NK-92 treated with Interleukin-12 subunit alpha and Interleukin-12 subunit beta, amount 100 ng/mL, for 24 hours (cell line): Measurements from ENCODE around the gene AP5S1.
"Not testable (repeated sequence)": the region's sequence is repeated elsewhere in the genome, so short reads cannot be mapped to it uniquely, and the experiment has no call there.

Experiments
- DNase-seq: peaks from one replicate; lab custom pipeline; 2025; lab: John Stamatoyannopoulos, UW

Gene AP5S1, protein sequence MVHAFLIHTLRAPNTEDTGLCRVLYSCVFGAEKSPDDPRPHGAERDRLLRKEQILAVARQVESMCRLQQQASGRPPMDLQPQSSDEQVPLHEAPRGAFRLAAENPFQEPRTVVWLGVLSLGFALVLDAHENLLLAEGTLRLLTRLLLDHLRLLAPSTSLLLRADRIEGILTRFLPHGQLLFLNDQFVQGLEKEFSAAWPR

DNA sequence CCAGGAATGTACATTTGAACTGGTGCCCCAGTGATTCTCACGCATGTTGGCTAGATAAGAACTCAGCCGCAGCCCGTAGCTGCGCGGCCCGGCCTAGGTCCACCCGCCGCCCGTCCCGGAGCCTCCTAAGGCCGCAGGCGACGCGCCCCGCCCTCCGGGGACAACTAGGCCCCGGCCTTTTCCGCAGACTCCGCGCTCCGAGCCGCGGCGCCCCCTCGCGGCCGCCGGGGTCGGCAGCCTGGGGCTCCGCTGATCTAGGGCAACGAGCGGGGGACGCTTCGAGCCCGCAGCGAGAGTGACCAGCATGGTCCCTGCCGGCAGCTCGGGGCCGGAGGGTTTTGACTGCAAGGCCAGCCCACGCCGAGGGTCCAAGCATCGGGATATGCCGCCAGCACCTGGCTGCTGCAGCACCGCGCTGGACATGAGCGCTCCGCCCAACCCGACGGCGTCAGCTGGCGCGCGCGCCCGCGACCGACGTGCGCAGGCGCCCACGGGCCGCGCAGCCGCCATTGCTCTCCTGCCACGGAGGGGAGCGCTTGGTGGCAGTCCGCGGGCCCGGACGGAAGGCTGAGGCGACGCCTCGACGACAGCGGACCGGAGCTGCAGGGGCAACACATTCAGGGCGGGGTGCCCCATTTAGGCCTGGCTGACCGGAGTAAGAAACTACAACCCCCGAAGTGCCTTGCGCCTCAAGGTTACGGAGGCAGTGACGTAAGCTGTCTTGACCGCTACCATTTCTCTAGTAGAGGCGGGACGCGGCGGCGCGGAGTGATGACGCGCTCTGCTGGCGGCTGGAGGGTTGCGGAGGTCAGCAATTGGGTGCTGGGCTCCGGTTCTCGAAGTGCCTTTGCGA, at the start of gene AP5S1:
TSS of gene AP5S1 (plus strand) at position 500 of the 853 bp plus-strand sequence. CDS start 1,571 bp downstream, outside the sequence.
- DNase-seq: peak; percentile 94

DNA sequence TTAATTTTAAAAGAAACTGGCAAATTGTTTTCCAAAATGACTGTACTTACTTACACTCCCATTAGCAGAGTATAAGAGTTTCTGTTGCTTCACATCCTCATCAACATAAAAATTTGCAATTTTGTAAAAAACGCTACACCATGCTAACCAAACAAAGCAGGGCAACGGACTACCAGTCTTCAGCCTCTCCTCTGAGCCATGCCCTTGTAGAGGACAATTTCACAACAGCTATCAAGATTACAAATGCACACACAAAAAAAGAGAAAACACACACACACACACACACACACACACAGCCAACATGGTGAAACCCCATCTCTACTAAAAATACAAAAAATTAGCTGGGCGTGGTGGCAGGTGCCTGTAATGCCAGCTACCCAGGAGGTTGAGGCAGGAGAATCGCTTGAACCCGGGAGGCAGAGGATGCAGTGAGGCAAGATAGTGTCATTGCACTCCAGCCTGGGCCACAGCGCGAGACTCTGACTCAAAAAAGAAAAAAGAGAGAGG, 48.7 kb upstream of the AP5S1 start:
- DNase-seq: no peak

DNA sequence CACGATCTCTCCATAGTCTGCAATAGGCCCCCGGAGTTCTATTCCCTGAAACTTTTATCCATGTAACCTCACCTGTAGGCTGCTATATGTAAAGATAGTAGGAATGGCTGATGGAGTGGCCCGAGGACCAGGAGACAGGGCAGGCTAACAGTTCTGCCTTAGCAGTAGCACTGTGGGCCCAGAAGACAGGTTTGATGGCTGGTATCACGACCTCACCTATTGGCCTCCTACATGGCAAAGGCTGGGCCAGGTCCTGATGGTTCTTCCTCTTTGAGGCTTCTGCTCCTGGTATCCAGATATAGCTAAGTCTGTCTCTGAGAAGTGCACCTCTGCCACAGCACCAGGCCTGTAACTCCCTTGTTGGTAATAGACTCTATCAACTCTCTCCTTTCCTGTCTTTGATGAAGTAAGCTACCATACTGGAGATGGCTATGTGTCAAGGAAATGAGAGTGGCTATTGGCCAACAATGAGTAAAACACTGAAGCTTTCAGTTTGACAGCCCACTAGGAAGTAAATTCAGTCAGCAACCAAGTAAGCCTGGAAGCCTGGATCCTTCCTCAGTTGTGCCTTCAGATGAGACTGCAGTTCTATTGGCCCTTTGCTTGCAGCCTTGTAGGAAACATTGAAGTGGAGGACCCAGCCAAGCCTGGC, 44.8 kb upstream of the AP5S1 start:
- no peak for DNase-seq

DNA sequence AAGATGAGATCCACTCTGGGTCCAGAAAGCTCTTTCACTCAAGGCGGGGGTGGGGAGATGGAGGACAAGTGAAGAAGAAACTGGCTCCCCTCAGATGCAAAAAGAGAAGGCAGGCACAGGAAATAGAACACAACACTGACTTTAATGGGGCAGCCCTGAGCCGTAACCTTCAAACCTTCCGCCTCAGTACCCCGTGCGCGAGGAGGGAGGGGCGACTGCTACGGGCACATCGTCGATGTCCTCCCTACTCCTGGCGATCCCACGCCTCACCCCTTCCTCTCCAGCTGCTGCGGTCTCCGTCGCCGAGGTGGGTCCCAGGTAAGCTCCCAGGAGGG, 43.0 kb upstream of the AP5S1 start:
- DNase-seq: no peak

DNA sequence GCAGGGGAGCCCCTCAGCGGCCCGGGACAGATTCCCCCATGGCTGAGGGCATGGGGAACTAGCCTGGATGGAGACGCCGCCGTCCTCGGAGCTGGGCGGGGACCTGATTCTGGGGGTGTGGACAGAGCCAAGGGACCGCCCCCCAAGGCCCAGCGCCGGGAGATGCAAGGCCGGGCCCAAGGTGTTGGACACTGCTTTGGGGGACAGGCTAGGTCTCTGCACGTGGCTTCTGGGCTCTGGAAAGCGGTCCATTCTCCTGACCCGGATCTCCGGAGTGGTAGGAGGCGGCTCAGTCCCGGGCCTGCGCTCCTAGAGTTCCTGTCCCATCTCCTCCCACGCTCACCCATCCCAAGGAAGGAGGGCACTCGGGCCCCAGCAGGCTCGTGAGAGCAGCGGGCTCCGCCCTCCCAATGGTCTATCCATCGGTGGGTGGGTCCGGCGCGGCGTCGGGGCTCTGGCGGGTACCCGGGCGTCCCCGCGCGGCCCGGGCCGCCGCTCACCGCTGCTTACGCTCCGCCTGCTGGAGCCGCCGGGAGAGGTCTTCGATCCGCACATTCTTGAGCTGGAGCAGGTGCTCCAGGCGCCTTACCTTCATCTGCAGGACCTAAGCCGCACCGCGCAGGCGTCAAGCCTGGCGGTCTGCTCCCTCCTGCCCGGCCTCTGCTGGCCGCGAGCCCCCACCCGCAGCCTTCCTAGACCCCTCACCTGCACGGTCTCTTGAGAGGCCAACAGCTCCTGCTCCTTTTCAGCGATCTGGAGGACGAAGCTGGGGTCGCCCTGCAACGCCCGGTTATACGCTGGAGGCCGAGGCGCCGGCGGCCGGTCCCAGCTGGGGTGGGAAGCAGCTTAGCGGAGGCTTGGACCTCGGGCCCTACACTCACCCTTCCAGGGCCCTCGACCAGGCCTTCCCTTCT, 42.4 kb upstream of the AP5S1 start:
- DNase-seq: no peak

DNA sequence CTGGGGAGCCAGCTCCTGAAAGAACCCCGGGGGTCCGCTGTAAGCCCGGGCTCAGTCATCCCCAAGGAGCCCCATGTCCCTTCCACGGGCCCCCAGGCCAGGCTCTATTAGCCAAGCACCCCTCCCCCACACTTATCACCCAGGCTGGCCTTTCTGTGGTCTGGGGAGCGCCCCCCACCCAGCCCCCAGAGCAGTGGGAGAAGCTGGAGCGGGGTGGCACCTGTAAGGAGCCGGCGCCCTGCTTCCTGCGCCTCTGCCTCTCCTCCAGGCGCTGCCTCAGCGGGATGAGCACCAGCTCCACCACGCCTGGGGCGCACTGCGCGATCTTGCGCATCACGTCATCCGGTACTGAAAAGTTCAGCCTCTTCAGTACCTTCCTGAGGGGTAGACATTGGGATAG, 41.4 kb upstream of the AP5S1 start:
- no peak for DNase-seq

DNA sequence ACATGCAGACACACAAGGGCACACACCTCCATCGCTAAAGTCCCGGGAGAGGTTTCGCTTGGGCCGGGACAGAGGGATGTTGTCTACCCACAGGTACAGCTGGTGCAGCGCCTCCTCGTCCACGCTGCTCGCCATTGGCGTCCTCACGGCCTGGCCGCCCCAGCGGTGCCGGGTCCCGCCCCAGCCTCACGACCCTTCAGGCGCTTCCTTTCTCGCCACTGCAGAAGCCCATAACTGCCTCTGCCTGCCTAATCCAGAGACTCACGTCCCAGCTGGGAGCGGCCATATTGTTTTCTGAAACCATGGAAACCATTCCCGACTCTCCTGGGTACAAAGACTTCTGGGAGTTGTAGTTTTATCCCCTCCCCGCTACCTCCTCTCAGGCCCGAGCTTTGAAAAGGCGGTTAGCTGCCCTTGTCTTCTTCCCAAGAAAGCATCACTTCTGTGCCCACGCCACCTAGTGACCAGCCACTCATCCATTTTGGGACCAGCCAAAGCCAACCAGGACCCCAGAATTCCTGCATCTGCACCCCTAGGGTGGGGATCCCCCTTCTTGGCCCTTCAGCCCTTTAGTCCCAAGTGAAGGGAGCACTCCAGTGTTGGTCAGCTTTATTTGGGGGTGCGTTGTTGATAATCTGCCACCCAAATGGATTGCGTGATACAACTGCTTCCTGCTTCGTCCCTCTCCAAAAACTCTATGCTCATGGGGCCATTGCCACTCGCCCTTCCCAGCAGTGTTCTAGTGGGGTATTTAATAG, 39.0 kb upstream of the AP5S1 start, which contains the start of gene SPEF1:
TSS of gene SPEF1 (minus strand) at position 296 of the 758 bp plus-strand sequence. CDS start at position 135, 161 bp downstream.
- no peak for DNase-seq

DNA sequence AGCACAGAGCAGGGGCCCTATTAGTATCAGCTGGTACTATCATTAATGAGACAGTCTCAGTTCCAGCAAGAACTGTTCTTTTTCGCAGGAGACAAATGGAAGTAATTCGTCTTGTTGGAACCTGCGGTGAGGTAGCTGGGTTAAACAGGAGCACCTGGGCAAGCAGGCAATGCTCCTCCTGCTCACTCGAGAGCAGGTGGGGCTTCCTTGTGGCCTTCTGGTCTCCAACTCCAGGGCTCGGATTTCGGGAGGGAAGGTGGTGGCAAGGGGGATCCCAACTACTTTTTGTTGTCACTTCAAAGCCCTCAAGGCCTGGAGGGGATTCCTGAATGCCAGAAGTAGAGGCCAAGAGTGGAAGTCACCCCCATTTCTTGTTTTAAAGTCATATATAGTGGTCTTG, 37.8 kb upstream of the AP5S1 start:
- DNase-seq: no peak

DNA sequence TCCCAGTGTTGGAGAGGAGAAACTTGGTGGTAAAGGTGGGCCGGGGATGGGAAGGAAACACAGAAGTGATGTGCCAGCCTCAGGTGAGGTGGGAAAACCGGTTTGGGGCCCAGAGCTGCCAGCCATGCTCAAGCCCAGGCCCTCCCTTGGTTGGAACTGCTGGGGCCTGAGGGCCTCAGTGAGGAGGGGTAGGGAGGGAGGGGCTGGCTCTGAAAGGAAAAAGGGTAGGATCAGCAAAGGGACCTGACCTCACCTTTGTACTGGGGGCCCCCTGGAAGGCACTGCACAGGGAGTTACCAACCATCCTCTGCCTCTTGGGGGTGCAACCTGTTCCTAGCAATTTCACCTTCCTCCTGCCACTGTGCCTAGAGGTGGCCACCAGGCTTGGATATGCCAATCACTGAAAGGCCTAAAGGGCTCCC, 37.3 kb upstream of the AP5S1 start:
- DNase-seq: no peak

DNA sequence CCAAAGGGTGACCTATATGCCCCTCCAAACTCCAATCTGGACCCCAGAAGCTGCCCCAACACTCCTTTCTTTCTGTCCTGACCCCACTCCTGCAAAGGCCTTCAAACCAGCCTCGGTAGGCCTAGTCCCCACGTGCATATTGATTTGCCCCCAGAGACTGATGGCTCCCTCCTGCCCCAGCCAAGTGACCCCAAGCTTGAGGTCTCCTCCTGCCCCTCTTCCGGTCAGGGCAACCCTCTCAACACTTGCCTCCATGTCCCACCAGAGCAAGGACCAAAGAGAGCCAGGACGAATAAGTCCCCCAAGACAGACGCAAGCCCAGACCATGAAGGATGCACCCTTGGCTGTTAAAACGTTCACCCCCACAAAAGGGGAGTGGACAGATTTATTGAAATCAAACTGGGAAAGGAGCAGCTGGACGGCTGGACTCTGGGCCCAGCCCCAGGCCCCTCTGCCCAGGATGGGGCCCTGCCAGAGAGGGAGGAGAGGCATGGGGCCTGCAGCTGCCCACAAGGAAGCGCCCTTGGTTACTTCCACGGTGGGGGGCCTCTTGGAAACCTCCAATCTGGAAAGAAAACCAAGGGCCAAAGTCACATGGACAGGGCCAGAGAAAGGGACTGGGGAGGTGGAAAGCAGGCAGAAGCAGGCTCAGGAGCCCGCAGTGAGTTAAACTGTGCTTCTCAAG, 36.7 kb upstream of the AP5S1 start:
- DNase-seq: no peak

DNA sequence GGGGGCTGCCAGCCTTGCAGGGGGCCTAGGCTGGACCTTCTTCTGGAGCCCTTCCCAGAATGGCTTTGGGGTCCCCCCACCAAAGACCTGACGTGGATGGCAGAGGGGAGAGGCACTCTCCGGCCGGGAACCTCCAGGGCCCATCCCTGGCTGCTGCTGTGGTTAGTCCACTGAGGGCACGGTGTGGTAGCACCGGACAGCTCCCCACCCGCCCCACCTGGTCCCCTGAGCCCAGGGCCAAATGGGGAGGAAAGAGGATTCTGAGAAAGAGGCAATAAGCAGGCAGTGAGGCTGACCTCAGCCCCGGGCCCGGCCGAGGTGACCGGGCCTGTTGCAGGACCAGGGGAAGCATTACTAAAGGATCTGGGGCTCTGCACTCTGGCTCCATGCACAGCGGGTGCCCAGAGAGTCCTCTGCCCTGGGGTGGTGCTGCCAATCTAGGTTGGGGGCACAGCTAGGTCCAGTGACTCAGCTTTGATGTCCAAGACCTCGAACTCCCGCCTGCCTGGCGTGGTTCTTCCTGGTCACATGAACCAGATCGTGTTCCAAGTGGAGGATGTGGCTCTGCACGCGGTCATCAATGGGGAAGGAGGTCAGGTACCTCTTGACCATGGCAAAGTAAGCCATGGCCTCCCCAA, 36.0 kb upstream of the AP5S1 start:
- no peak for DNase-seq

DNA sequence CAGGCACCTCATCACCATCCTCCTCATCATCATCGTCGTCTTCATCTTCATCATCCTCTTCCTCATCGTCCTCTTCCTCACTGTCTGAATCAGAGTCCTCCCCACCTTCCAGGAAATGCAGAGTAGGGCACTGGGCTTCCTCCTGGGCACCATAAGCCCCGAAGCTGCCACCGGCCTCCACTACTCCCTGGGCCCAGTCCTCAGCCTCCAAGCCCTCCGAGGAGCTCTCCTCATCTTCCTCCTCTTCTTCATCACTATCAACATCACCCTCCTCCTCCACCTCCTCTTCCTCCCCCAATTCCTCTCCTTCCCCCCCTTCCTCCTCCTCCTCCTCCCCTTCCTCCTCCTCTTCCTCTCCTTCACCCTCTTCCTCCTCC, 35.5 kb upstream of the AP5S1 start:
- DNase-seq: no peak

DNA sequence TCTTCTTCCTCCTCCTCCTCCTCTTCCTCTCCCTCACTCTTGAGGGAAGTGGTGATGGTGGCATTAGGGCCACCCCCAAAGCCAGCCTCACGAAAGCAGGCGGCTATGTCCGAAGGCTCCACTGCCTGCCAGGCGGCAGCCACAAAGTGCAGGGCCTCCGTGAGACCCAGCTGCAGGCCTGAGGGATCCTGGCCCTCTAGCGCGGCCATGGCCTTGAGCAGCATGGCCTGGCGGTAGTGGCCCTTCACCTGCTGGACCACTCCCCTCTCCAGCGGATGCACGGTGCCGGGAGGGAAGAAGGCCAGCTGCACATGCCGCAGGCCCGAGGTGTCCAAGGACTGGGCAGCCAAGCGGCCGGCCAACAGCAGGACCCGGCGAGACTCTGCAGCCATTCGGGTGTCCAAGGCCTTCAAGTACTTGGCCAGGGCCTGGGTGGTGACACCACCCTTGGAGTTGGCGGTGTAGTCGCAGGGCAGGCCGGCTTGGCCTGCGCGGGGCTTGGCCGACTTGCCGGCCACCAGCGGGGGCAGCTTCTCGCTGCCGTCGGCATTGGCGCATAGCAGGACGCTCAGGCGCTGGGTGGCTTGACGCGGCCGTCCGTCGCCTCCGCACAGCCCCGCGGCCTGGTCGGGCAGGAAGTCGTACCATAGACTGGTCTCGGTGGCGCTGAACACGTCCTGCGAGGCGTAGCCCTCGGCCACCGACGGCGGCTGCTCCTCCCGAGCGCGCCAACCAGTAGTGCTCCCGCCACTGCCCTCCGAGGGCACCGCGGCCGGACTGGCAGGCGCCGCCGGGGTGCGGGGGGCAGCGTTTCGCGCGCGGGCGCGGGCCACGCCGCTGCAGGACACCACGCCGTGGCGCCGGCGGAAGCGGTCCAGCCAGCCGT, 34.9 kb upstream of the AP5S1 start:
- no peak for DNase-seq

DNA sequence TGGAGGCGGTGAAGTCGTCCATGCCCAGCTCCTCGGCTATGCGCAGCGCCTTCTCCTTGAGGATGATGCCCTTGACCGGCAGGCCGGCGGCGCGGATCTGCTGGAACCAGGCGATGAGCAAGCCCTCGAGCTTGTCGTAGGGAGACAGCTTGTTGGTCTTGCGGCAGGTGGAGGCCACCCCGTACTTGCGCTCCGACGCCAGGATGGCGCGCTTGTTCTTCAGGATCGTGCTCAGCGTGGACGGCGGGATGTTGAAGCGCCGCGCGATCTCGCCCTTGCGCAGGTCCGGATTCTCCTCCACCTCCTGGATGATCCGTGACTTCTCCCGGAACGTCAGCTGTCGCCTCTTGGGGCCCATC, 34.2 kb upstream of the AP5S1 start:
- DNase-seq: no peak

DNA sequence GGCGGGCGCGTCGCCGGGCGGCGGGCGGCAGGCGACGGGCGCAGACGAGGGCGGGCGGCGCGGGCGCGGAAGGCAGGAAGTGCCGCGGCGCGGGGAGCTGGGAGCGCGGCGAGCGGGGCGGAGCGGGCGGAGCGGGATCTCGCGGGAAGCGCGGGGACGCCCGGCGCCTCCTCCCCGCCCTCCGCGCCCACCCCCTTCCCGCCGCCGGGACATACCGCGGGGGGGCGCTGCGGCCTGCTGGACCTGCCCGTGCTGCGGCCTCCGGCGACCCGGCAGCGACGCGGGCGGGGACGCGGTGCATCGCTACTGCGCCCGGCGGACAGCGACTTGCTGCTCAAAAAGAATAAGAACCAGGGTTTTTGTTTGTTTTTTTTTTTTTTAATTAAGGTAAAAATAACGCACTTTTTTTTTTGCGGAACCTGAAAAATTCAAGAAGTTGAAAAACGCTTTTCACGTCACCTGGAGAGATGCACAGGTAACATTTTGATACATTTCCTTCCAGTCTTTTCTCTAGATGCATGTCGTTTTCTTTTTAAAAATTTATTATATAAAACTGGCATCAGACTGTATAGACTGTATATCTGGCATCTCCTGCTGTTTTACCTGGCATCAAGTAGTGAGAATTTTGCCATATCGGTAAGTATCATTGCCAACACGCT, 33.6 kb upstream of the AP5S1 start, which contains the start of gene CENPB:
TSS of gene CENPB (minus strand) at position 76 of the 659 bp plus-strand sequence. CDS start 257 bp downstream, outside the sequence.
- peak; percentile 74 for DNase-seq

DNA sequence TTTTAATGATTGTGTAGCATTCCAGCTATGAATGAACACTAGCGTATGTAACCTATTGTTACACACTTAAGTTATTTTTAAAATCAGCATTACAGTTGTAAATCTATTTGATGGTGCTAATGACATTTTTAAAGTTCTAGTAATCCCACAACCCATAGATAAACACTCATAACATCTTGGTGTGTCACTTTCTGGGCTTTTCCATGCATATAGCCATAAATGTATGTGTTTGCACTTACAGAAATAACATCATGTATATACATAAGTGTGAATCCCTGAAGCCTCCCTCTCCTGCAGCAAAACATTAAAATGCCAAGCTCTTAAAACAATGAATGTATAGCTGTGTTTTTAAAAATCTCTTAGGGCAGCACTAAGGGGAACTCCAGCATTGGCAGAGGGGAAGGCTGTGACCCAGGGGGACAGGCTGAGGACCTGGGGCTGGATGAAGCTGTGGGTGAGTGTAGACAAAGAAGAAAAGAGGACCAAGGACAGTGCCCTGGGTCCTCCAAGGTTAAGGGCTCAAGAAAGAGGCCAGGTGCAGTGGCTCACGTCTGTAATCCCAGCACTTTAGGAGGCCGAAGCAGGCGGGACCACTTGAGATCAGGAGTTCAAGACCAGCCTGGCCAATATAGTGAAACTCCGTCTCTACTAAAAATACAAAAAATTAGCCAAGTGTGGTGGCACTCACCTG, 32.9 kb upstream of the AP5S1 start:
- DNase-seq: no peak

DNA sequence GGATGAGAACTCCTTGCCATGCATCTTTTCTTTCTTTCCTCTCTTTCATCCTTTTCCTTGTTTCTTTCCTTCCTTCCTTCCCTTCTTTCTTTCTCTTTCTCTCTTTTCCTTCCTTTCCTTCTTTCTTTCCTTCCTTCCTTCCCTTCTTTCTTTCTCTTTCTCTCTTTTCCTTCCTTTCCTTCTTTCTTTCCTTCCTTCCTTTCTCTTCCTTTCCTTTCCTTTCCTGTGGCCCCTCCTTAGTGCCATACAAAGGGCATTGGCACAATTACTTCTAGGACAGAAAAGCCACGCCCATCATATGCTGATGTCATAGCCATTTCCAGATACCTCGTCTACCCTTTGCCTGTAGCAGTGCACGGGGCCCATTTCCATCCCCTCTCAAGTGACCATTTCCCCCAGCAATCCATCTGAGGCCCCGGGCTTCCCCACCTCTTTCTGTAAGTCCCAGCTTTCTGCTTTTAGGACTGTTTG, 31.6 kb upstream of the AP5S1 start:
- no peak for DNase-seq

DNA sequence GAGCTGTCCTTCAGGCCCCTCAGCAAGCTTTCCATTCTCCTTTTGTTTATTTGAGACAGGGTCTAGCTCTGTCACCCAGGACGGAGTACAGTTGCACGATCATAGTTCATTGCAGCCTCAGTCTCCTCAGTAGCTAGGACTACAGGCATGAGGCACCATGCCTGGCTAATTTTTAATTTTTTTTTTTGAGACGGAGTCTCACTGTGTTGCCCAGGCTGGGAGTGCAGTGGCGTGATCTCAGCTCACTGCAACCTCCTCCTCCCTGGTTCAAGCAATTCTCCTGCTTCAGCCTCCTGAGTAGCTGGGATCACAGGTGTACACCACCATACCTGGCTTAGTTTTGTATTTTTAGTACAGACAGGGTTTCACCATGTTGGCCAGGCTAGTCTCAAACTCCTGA, 31.1 kb upstream of the AP5S1 start:
- DNase-seq: not testable (repeated sequence)
